OCI-LY1 (cell line): ENCODE results near the gene MBOAT2.

Experiments
- H2AFZ ChIP-seq: fragments of 200-600 bp; sonication (generic), shearing (Covaris generic); 2 replicates; pipeline ENCODE4 v1.6.0; 2014; ENCODE audit warnings: antibody characterized with exemption, mild to moderate bottlenecking, low read length
- H3F3A ChIP-seq: fragments of 200-600 bp; sonication (generic), shearing (Covaris generic); 2 replicates; pipeline ENCODE4 v1.6.0; 2014; ENCODE audit warnings: mild to moderate bottlenecking, antibody characterized with exemption, low read length, moderate library complexity; ENCODE audit not compliant: insufficient read depth
- H3K27ac ChIP-seq: fragments of 200-600 bp; sonication (generic); 2 replicates; pipeline ENCODE4 v1.5.1; 2014; ENCODE audit warnings: low read length, mixed run types, mild to moderate bottlenecking, low read depth; ENCODE audit not compliant: poor library complexity, severe bottlenecking
- H3K27me3 ChIP-seq: fragments of 200-600 bp; sonication (generic); 2 replicates; pipeline ENCODE4 v1.6.0; 2014; ENCODE audit warnings: antibody characterized with exemption, mild to moderate bottlenecking, low read length, moderate library complexity; ENCODE audit not compliant: insufficient read depth
- H3K36me3 ChIP-seq: fragments of 200-600 bp; sonication (generic); 2 replicates; pipeline ENCODE4 v1.6.1; 2014; ENCODE audit warnings: mild to moderate bottlenecking, antibody characterized with exemption, low read length, moderate library complexity, mixed read lengths; ENCODE audit not compliant: insufficient read depth
- H3K4me1 ChIP-seq: fragments of 200-600 bp; sonication (generic); 2 replicates; pipeline ENCODE4 v1.5.1; 2014; ENCODE audit warnings: mild to moderate bottlenecking, low read length, moderate library complexity; ENCODE audit not compliant: insufficient read depth, severe bottlenecking
- H3K4me2 ChIP-seq: fragments of 200-600 bp; sonication (generic), shearing (Covaris generic); 2 replicates; pipeline ENCODE4 v1.6.1; 2014; ENCODE audit warnings: low read length
- H3K4me3 ChIP-seq: fragments of 200-600 bp; sonication (generic); 2 replicates; pipeline ENCODE4 v1.5.1; 2014; ENCODE audit warnings: low read length, low read depth, mild to moderate bottlenecking, mixed read lengths; ENCODE audit not compliant: poor library complexity, severe bottlenecking
- H3K79me2 ChIP-seq: fragments of 200-600 bp; shearing (Covaris generic); 2 replicates; pipeline ENCODE4 v1.6.1; 2016; ENCODE audit warnings: mixed run types, low read length, mixed read lengths; ENCODE audit not compliant: insufficient read depth
- H3K9ac ChIP-seq: fragments of 200-600 bp; sonication (generic), shearing (Covaris generic); 2 replicates; pipeline ENCODE4 v1.6.1; 2014; ENCODE audit warnings: mild to moderate bottlenecking, low read length, mixed read lengths
- H3K9me2 ChIP-seq: fragments of 200-600 bp; sonication (generic), shearing (Covaris generic); 2 replicates; pipeline ENCODE4 v1.6.1; 2014; ENCODE audit warnings: low read depth, mild to moderate bottlenecking, low read length, mixed read lengths
- H3K9me3 ChIP-seq: fragments of 200-600 bp; shearing (Covaris generic); 2 replicates; pipeline ENCODE4 v1.6.1; 2014; ENCODE audit warnings: low read length, mixed read lengths
- H4K20me1 ChIP-seq: fragments of 200-600 bp; sonication (generic), shearing (Covaris generic); 2 replicates; pipeline ENCODE4 v1.6.0; 2016; ENCODE audit warnings: mild to moderate bottlenecking, low read length; ENCODE audit not compliant: insufficient read depth
- CTCF ChIP-seq: fragments of 200-600 bp; sonication (generic), shearing (Covaris generic); IDR thresholded peaks from 2 replicates; pipeline ENCODE4 v1.5.1; 2017; ENCODE audit warnings: mild to moderate bottlenecking, antibody characterized with exemption, low read length, moderate library complexity, mixed read lengths
- EZH2 ChIP-seq: fragments of 200-600 bp; sonication (generic), shearing (Covaris generic); IDR thresholded peaks from 2 replicates; pipeline ENCODE4 v1.8.0; 2017; ENCODE audit warnings: borderline replicate concordance, mixed run types, mild to moderate bottlenecking, antibody characterized with exemption, low read length, moderate library complexity, mixed read lengths

MBOAT2 gene

GRCh38 chr2:8870441-8870840 lies 133.0 kb downstream of the MBOAT2 start:
- Histone ChIP-seq H3F3A (no peaks in the 10 kb centered on the region), H3K4me1 (peaks cover 6% of the 10 kb centered on the region), H3K27ac (no peak overlapping the region), H3K4me2 (no peak overlapping the region), H4K20me1 (no peaks in the 10 kb centered on the region), H3K4me3 (no peak overlapping the region), H3K9me2 (no peaks in the 10 kb centered on the region), H3K27me3 (no peaks in the 10 kb centered on the region), H3K36me3 (no peaks in the 10 kb centered on the region), H3K9me3 (no peaks in the 10 kb centered on the region), H3K79me2 (no peaks in the 10 kb centered on the region), H2AFZ (no peak overlapping the region), H3K9ac (no peak overlapping the region)
- no peak for TF ChIP-seq EZH2
- no peak for TF ChIP-seq CTCF

- Histone ChIP-seq H3K9me2 (no peaks in the 10 kb centered on the region), H4K20me1 (no peaks in the 10 kb centered on the region), H3K79me2 (no peaks in the 10 kb centered on the region), H3K9ac (no peak overlapping the region), H3K27ac (no peak overlapping the region), H2AFZ (no peak overlapping the region), H3K4me1 (no peaks in the 10 kb centered on the region), H3K4me2 (no peak overlapping the region), H3F3A (no peaks in the 10 kb centered on the region), H3K36me3 (no peaks in the 10 kb centered on the region), H3K27me3 (no peaks in the 10 kb centered on the region), H3K9me3 (no peaks in the 10 kb centered on the region), H3K4me3 (no peak overlapping the region)
- TF ChIP-seq EZH2 (no peak), CTCF (no peak)
Observed at GRCh38 chr2:8867363-8867762, 136.1 kb downstream of the MBOAT2 start.

GRCh38 chr2:8863331-8863953 lies 140.0 kb downstream of the MBOAT2 start:
- no peak overlapping the region for H2AFZ ChIP-seq
- H3K27me3 ChIP-seq = no peaks in the 10 kb centered on the region
- no peaks in the 10 kb centered on the region for H3K36me3 ChIP-seq
- no peak overlapping the region for H3K4me3 ChIP-seq
- H3K9me2 ChIP-seq = no peaks in the 10 kb centered on the region
- no peak overlapping the region for H3K27ac ChIP-seq
- H4K20me1 ChIP-seq = no peaks in the 10 kb centered on the region
- H3K9ac ChIP-seq = no peak overlapping the region
- H3K9me3 ChIP-seq = no peaks in the 10 kb centered on the region
- H3K79me2 ChIP-seq = no peaks in the 10 kb centered on the region
- no peaks in the 10 kb centered on the region for H3F3A ChIP-seq
- TF ChIP-seq EZH2 = no peak
- no peak for TF ChIP-seq CTCF
- no peak overlapping the region for H3K4me2 ChIP-seq
- no peaks in the 10 kb centered on the region for H3K4me1 ChIP-seq
